Skin epidermis (tissue), 12 donors: ENCODE data around the gene PATJ.

Experiments
- H3K27ac ChIP-seq, 21 experiments: fragments of 200-600 bp; sonication (generic) in 11 of 21; one replicate each; pipeline ENCODE4 v1.5.0; 2020; ENCODE audit warnings: mild to moderate bottlenecking in 3 of 21, inconsistent platforms in 2 of 21, moderate library complexity in 2 of 21
- H3K4me3 ChIP-seq, 7 experiments: fragments of 200-600 bp; sonication (generic) in 2 of 7; one replicate each; pipeline ENCODE4 v1.5.0; 2020; ENCODE audit warnings: inconsistent platforms in 2 of 7, mild to moderate bottlenecking in 2 of 7, moderate library complexity in 1 of 7

The PATJ gene

GRCh38 chr1:62012836-62013235 is 270.6 kb downstream of the PATJ start:
- Histone ChIP-seq H3K27ac (no peak overlapping the region), H3K4me3 (no peak overlapping the region)

- Histone ChIP-seq H3K4me3 (no peak overlapping the region), H3K27ac (no peak overlapping the region)
Measured at GRCh38 chr1:62013264-62013663, 271.0 kb downstream of the PATJ start.

GRCh38 chr1:62022382-62022983 is 280.2 kb downstream of the PATJ start:
- no peak overlapping the region for H3K27ac ChIP-seq
- H3K4me3 ChIP-seq = no peak overlapping the region

GRCh38 chr1:62024690-62025089 is 282.4 kb downstream of the PATJ start:
- H3K27ac ChIP-seq = no peak overlapping the region
- H3K4me3 ChIP-seq = no peak overlapping the region

GRCh38 chr1:62025154-62025553 is 282.9 kb downstream of the PATJ start:
- no peak overlapping the region for H3K4me3 ChIP-seq
- H3K27ac ChIP-seq = no peak overlapping the region

GRCh38 chr1:62025892-62026291 is 283.6 kb downstream of the PATJ start:
- H3K27ac ChIP-seq = no peak overlapping the region
- no peak overlapping the region for H3K4me3 ChIP-seq

GRCh38 chr1:62029704-62030103 is 287.4 kb downstream of the PATJ start:
- H3K27ac ChIP-seq = no peak overlapping the region
- H3K4me3 ChIP-seq = no peak overlapping the region

- Histone ChIP-seq H3K27ac (no peak overlapping the region), H3K4me3 (no peak overlapping the region)
Measured at GRCh38 chr1:62034790-62035189, 292.5 kb downstream of the PATJ start.

- no peak overlapping the region for H3K27ac ChIP-seq
Measured at GRCh38 chr1:62037274-62037673, 295.0 kb downstream of the PATJ start.

GRCh38 chr1:62038594-62039284 is 296.5 kb downstream of the PATJ start:
- Histone ChIP-seq H3K4me3 (no peak overlapping the region), H3K27ac (no peak overlapping the region)

More at GRCh38 chr1:62037274-62037673, 295.0 kb downstream of the PATJ start:
- H3K4me3 ChIP-seq = no peak overlapping the region

GRCh38 chr1:62040450-62040849 is 298.2 kb downstream of the PATJ start:
- Histone ChIP-seq H3K27ac (no peak overlapping the region), H3K4me3 (no peak overlapping the region)

GRCh38 chr1:62040973-62041372 is 298.7 kb downstream of the PATJ start:
- Histone ChIP-seq H3K27ac (no peak overlapping the region), H3K4me3 (no peak overlapping the region)

- Histone ChIP-seq H3K4me3 (no peak overlapping the region), H3K27ac (no peak overlapping the region)
Measured at GRCh38 chr1:62043154-62043553, 300.9 kb downstream of the PATJ start.

GRCh38 chr1:62045574-62045973 is 303.3 kb downstream of the PATJ start:
- Histone ChIP-seq H3K27ac (no peak overlapping the region), H3K4me3 (no peak overlapping the region)

- Histone ChIP-seq H3K27ac (no peak overlapping the region), H3K4me3 (no peak overlapping the region)
Measured at GRCh38 chr1:62046927-62047326, 304.6 kb downstream of the PATJ start.

GRCh38 chr1:62050165-62050564 is 307.9 kb downstream of the PATJ start:
- Histone ChIP-seq H3K27ac (no peak overlapping the region), H3K4me3 (no peak overlapping the region)

- H3K4me3 ChIP-seq = no peak overlapping the region
- no peak overlapping the region for H3K27ac ChIP-seq
Measured at GRCh38 chr1:62052946-62053345, 310.7 kb downstream of the PATJ start.

- no peak overlapping the region for H3K4me3 ChIP-seq
- no peak overlapping the region for H3K27ac ChIP-seq
Measured at GRCh38 chr1:62054188-62054587, 311.9 kb downstream of the PATJ start.

- Histone ChIP-seq H3K27ac (no peak overlapping the region), H3K4me3 (no peak overlapping the region)
Measured at GRCh38 chr1:62057230-62057629, 314.9 kb downstream of the PATJ start.

GRCh38 chr1:62057641-62058290 is 315.5 kb downstream of the PATJ start:
- H3K4me3 ChIP-seq = no peak overlapping the region
- H3K27ac ChIP-seq = no peak overlapping the region

GRCh38 chr1:62058956-62059355 is 316.7 kb downstream of the PATJ start:
- H3K27ac ChIP-seq = no peak overlapping the region

More at GRCh38 chr1:62058956-62059355, 316.7 kb downstream of the PATJ start:
- H3K4me3 ChIP-seq = no peak overlapping the region
